ENCODE measurements around the gene LRRC1.

DNA sequence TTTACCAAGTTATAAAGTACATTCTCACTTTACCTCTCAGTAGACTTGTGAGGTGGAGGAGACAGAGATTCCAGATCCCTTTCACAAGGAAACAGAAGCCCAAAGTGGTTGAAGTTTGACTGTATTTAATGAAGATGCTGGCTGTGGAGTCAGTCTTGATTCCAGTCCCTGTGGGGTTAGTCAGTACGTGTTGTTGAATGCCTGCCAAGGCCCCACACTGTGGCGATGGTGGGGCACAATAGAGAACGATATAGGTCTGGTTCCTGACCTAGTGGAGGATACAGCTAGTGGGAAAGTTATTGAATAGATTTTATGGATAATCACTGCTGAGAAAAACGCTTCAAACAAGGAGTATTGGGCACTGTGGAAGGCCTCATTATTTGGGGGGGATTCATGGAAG, 71.4 kb downstream of the LRRC1 start:
- TF ChIP-seq, protein P1, sequence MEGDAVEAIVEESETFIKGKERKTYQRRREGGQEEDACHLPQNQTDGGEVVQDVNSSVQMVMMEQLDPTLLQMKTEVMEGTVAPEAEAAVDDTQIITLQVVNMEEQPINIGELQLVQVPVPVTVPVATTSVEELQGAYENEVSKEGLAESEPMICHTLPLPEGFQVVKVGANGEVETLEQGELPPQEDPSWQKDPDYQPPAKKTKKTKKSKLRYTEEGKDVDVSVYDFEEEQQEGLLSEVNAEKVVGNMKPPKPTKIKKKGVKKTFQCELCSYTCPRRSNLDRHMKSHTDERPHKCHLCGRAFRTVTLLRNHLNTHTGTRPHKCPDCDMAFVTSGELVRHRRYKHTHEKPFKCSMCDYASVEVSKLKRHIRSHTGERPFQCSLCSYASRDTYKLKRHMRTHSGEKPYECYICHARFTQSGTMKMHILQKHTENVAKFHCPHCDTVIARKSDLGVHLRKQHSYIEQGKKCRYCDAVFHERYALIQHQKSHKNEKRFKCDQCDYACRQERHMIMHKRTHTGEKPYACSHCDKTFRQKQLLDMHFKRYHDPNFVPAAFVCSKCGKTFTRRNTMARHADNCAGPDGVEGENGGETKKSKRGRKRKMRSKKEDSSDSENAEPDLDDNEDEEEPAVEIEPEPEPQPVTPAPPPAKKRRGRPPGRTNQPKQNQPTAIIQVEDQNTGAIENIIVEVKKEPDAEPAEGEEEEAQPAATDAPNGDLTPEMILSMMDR (optimal IDR thresholded peaks at IDR 0.05 in 1 of 3, IDR thresholded peaks at IDR 0.05 in 1 of 3, conservative IDR thresholded peaks at IDR 0.05 in 1 of 3; ENCODE audit: extremely low read depth in 1 of 3, insufficient read depth in 2 of 3, low read length in 3 of 3), result no peak
- TF ChIP-seq EZH2 (IDR thresholded peaks at IDR 0.05; ENCODE audit: low read length), result no peak

Measured in keratinocyte (primary cell).